Measurements from ENCODE around the gene TPGS1.

The TPGS1 gene

DNA sequence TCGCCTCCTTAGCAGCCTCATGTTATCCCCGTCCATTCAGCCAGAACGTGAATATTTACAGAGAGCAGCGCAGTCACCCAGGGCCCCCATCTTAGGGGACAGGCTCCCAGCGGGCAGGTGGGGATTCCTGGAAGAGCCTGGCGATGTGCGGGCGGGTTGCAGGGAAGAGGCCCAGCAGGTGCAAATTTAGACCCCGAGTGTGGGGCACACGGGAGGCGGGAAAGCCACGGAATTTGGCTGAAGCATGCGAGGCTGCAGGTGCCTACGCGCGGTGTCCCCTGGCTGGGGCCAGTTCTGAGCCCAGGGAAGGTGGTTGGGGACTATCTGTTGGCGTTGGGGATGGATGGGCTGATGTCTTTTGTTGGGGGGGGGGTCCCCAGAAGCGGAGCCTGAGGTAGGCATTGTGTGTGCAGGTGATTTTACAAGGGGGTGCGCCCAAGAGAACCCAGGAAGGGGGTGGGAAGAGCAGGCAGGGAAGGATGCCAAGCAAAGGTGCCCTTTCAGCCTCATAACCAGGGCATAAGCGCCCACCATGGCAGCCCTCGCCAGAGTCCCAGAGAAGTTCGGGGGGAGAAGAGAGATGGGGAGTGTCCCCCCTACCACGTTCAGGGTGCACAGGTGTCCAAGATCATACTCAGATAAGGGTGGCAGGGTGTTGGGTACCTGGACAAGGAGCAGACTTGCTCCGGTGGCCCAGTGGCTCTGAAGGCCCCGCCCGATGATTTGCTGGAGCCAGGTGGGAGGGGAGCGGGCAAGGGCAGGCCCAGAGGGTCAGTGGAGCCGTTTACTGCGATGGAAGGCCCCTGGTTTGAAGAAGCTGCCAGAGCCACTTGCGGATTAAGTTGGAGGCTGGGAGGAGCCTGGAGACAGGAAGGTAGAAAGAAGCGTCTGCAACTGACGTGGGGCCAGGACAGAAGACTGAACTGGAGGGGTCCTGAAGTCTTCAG, 1.2 kb downstream of the TPGS1 start:
- TF ChIP-seq, protein P1, sequence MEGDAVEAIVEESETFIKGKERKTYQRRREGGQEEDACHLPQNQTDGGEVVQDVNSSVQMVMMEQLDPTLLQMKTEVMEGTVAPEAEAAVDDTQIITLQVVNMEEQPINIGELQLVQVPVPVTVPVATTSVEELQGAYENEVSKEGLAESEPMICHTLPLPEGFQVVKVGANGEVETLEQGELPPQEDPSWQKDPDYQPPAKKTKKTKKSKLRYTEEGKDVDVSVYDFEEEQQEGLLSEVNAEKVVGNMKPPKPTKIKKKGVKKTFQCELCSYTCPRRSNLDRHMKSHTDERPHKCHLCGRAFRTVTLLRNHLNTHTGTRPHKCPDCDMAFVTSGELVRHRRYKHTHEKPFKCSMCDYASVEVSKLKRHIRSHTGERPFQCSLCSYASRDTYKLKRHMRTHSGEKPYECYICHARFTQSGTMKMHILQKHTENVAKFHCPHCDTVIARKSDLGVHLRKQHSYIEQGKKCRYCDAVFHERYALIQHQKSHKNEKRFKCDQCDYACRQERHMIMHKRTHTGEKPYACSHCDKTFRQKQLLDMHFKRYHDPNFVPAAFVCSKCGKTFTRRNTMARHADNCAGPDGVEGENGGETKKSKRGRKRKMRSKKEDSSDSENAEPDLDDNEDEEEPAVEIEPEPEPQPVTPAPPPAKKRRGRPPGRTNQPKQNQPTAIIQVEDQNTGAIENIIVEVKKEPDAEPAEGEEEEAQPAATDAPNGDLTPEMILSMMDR (IDR thresholded peaks at IDR 0.05; ENCODE audit: insufficient read depth, missing control alignments) = no peak
- no peak for FAIRE-seq

DNA sequence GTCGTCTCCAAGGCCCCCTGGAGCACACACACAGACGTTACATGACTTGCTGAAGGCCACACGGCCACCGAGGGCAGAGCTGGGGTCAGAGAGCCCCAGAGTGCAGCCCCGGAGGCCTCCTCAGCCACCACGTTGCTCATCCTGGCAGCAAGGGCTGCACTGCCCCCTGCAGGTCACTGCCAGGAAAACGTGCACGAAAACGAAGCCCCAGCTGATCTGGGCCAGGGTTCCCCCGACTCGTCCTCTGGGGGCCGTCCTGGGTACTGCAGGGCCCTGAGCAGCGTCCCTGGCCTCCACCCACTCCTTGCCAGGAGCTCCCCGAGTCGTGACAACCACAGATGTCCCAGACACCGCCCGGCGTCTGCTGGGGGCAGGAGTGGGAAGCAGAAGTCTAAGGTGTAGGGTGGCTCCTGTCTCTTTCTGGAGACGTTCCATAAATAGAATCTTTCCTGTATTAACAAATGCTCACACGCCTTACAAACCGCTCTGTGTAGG, 3.4 kb downstream of the TPGS1 start:
- DNase-seq (ENCODE audit: insufficient read length, low spot score) (peak; percentile 94), FAIRE-seq (no peak)
- TF ChIP-seq, protein P1 (IDR thresholded peaks at IDR 0.05; ENCODE audit: insufficient read depth, missing control alignments) = peak; percentile 85

More for the DNA sequence above, 1.2 kb downstream of the TPGS1 start:
- no peak for DNase-seq (ENCODE audit: insufficient read length, low spot score)

DNA sequence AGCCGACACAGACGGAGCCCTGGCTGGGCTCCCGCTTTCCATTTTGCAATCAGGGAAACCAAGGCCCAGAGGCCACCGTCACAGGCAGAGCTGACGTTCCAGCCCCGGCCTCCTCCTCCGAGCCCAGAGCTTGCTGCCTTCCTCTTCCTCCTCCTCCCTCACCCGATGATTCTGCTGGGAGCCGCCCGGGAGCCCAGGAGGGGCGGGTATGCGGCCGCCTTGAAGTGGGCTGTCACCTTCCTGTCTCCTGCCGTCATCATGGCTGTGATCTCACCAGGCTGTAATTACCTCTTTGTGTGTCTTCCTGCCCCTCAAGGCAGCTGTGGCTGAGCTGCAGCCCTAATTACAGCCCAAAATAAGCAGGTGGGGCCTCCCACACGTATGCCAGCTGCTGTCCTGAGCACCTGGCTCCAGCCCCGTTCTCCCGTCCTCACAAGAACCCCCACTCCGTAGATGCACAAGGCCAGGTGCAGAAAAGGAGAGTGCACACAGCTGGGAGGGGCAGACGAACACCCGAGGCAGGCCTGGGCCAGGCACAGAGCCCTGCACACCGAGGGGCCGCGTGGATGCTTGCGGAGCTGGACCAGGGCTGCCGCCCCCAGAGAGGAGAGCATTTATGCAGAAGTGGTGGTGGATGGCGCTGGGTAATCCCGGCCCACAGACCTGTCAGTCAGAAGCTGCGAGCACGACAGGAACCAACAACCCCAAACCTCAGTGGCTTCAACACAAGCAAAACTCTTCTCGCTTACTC, 4.0 kb downstream of the TPGS1 start:
- no peak for DNase-seq (ENCODE audit: insufficient read length, low spot score)
- TF ChIP-seq, protein P1 (IDR thresholded peaks at IDR 0.05; ENCODE audit: insufficient read depth, missing control alignments) = no peak
- no peak for FAIRE-seq

DNA sequence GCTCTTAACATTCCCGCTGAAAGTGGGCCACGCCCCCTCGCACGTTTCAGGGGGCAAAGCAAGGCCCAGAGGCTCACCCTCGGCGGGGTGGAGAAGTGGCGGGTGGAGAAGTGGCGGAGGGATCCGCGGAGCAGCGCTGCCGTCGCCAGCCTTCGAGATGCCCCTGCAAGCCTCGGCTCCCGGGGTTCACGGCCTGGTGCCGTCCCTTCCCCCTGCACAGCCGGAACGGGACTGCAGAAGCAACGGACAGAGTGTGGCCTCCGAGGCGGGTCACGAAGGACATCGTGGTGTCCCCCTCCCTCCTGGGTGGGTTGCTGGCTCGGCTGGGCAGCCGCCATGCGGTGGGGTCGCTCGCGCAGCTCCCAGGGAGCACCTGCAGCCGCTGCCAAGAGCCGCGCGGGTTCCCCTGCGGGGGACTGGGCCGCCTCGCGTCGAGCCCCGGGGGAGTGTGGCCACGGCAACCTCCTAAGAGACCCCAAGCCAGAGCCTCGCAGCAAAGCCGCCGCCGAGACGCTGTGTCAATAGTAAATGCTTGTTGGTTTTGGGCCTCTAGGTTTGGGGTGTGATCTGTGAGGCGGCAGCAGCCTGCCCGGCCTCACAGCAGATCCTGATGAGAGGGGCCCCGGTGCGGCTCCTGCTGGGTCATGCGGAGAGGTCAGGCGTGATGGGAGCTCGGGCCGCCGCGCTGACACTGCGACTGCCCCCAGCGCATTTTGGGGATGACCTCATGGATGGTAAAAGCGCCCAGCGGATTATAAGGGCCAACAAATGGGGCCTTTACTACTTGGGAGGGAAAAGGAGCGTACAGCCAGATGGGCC, 5.5 kb downstream of the TPGS1 start:
- TF ChIP-seq, protein P1 (IDR thresholded peaks at IDR 0.05; ENCODE audit: insufficient read depth, missing control alignments) = no peak
- FAIRE-seq = no peak
- DNase-seq (ENCODE audit: insufficient read length, low spot score) = no peak

DNA sequence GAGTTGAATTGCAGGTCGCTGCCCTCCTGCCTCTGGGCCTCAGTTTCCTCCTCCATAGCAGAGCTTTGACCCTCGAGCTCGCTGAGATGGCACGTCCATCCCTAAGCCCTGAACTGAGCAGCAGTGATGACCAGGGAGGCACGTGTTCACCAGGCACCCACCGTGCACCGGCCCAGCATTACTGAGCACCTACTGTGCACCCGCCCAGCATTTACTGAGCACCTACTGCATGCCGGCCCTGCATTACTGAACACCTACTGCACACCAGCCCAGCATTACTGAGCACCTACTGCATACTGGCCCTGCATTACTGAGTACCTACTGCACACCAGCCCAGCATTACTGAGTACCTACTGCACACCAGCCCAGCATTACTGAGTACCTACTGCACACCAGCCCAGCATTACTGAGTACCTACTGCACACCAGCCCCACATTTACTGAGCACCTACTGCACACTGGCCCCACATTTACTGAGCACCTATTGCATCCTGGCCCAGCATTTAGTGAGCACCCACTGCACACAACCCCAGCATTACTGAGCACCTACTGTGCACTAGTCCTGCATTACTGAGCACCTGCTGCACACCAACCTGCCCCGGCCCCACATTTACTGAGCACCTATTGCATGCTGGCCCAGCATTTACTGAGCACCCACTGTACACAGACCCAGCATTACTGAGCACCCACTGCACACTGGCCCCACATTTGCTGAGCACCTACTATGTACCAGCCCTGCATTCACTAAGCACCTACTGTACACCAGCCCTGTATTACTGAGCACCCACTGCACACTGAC, 6.3 kb downstream of the TPGS1 start:
- FAIRE-seq (no peak), DNase-seq (ENCODE audit: insufficient read length, low spot score) (no peak)
- TF ChIP-seq, protein P1 (IDR thresholded peaks at IDR 0.05; ENCODE audit: insufficient read depth, missing control alignments) = no peak

DNA sequence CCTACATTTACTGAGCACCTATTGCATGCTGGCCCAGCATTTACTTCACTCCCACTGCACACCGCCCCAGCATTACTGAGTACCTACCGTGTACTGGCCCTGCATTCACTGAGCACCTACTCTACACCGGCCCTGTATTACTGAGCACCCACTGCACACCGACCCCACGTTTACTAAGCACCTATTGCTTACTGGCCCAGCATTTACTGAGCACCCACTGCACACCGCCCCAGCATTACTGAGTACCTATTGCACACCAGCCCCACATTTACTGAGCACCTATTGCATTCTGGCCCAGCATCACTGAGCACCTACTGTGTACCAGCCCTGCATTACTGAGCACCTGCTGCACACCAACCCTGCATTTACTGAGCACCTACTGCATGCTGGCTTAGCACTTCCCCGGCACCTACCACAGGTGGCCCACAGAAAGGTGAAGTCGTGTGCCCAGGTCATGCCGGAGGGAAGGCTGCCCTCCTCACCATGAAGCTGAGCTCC, 6.9 kb downstream of the TPGS1 start:
- TF ChIP-seq, protein P1 (IDR thresholded peaks at IDR 0.05; ENCODE audit: insufficient read depth, missing control alignments) = no peak
- FAIRE-seq = no peak
- DNase-seq (ENCODE audit: insufficient read length, low spot score) = no peak
